ENCODE measurements around the gene VASH1. TPM values are rescaled to one million over a fixed set of nuclear protein-coding genes. Genes with fewer than 3 reads are reported as not detected.

Gene VASH1
- total and polyA plus RNA-seq, 7 donors = 3.0 to 13.0 (median 3.7) TPM

GRCh38 chr14:76792422-76792821 is 31.2 kb downstream of the VASH1 start:
- no peaks in the 10 kb centered on the region for H3K9me3 ChIP-seq
- intact Hi-C loops (cut with DNase I) = no loop called here
- no peaks in the 10 kb centered on the region for H3K27me3 ChIP-seq
- H3K4me1 ChIP-seq = no peaks in the 10 kb centered on the region
- no peak for DNase-seq
- TF ChIP-seq POLR2A (IDR thresholded peaks at IDR 0.05) (no peak), EP300 (IDR thresholded peaks at IDR 0.05) (no peak), POLR2AphosphoS5 (IDR thresholded peaks at IDR 0.05) (no peak), CTCF (IDR thresholded peaks at IDR 0.05) (no peak)
- 96 to 97% methylated on average over 2 of the region's 2 CpGs for WGBS, 2 donors
- peaks cover 17 to 71% (median 38%) of the 10 kb centered on the region in 4 donors for H3K36me3 ChIP-seq
- H3K27ac ChIP-seq = no peak overlapping the region
- H3K4me3 ChIP-seq = no peak overlapping the region

GRCh38 chr14:76793324-76793723 is 32.1 kb downstream of the VASH1 start:
- intact Hi-C loops (cut with DNase I) = no loop called here
- TF ChIP-seq POLR2A (IDR thresholded peaks at IDR 0.05) (no peak), POLR2AphosphoS5 (IDR thresholded peaks at IDR 0.05) (no peak), EP300 (IDR thresholded peaks at IDR 0.05) (no peak), CTCF (IDR thresholded peaks at IDR 0.05) (no peak)
- Histone ChIP-seq H3K27ac (no peak overlapping the region), H3K27me3 (no peaks in the 10 kb centered on the region), H3K9me3 (no peaks in the 10 kb centered on the region), H3K4me1 (no peaks in the 10 kb centered on the region), H3K36me3 (peaks cover 13 to 70% (median 37%) of the 10 kb centered on the region in 4 donors), H3K4me3 (no peak overlapping the region)
- DNase-seq = no peak
- WGBS, 2 donors = 89 to 96% methylated on average over 4 of the region's 4 CpGs

- intact Hi-C loops (cut with DNase I) = no loop called here
- Histone ChIP-seq H3K4me3 (no peak overlapping the region), H3K36me3 (peaks cover 10 to 70% (median 33%) of the 10 kb centered on the region in 4 donors), H3K4me1 (no peaks in the 10 kb centered on the region), H3K27me3 (no peaks in the 10 kb centered on the region), H3K9me3 (no peaks in the 10 kb centered on the region), H3K27ac (no peak overlapping the region)
- TF ChIP-seq CTCF (IDR thresholded peaks at IDR 0.05) (no peak), POLR2A (IDR thresholded peaks at IDR 0.05) (no peak), POLR2AphosphoS5 (IDR thresholded peaks at IDR 0.05) (no peak), EP300 (IDR thresholded peaks at IDR 0.05) (no peak)
- DNase-seq = no peak
- WGBS, 2 donors = 81 to 88% methylated on average over 5 of the region's 5 CpGs
These were observed 32.7 kb downstream of the VASH1 start for GRCh38 chr14:76793956-76794355.

- Histone ChIP-seq H3K9me3 (no peaks in the 10 kb centered on the region), H3K27me3 (no peaks in the 10 kb centered on the region), H3K4me1 (peaks cover 0 to 11% (median 8%) of the 10 kb centered on the region in 4 donors), H3K4me3 (no peak overlapping the region), H3K27ac (no peak overlapping the region), H3K36me3 (peaks cover 27 to 73% (median 38%) of the 10 kb centered on the region in 4 donors)
- DNase-seq = no peak
- TF ChIP-seq CTCF (IDR thresholded peaks at IDR 0.05) = no peak
- TF ChIP-seq POLR2AphosphoS5 (IDR thresholded peaks at IDR 0.05) = no peak
- TF ChIP-seq POLR2A (IDR thresholded peaks at IDR 0.05) = no peak
- TF ChIP-seq EP300 (IDR thresholded peaks at IDR 0.05) = no peak
- 95 to 97% methylated on average over 12 of the region's 12 CpGs for WGBS, 2 donors
- intact Hi-C loops (cut with DNase I) = no loop called here
These were observed 45.2 kb downstream of the VASH1 start for GRCh38 chr14:76806446-76806845.

- DNase-seq = no peak
- Histone ChIP-seq H3K27ac (no peak overlapping the region), H3K27me3 (no peaks in the 10 kb centered on the region), H3K9me3 (no peaks in the 10 kb centered on the region), H3K36me3 (peaks cover 20 to 57% (median 32%) of the 10 kb centered on the region in 4 donors), H3K4me3 (no peak overlapping the region), H3K4me1 (peaks cover 0 to 21% (median 16%) of the 10 kb centered on the region in 4 donors)
- 93 to 97% methylated on average over 1 of the region's 1 CpG for WGBS, 2 donors
- TF ChIP-seq POLR2AphosphoS5 (IDR thresholded peaks at IDR 0.05) = no peak
- no peak for TF ChIP-seq POLR2A (IDR thresholded peaks at IDR 0.05)
- no peak for TF ChIP-seq CTCF (IDR thresholded peaks at IDR 0.05)
- no peak for TF ChIP-seq EP300 (IDR thresholded peaks at IDR 0.05)
- intact Hi-C loops (cut with DNase I) = no loop called here
These were observed 46.7 kb downstream of the VASH1 start for GRCh38 chr14:76808011-76808410.

Data from sigmoid colon (tissue), 7 donors.